Central memory CD8-positive, alpha-beta T cell (primary cell): ENCODE data around the gene EIF3I.

ENCODE experiments used
- ATAC-seq: fragments of 150-1000 bp; cut with Tn5 transposase; replicated peaks from 2 replicates; pipeline ENCODE4 v1.10.0; 2022; ENCODE audit warnings: mild to moderate bottlenecking, moderate FRiP score, moderate number of reproducible peaks; ENCODE audit not compliant: poor library complexity, severe bottlenecking; ENCODE audit errors: extremely low read depth
- DNase-seq, 2 donors: peaks; one replicate each; pipeline ENCODE4 v3.0.0; 2021; ENCODE audit warnings: low spot score in 2 of 2
- H3K27ac Mint-ChIP-seq: one replicate; pipeline ENCODE4 v1.8.0; 2022; ENCODE audit warnings: low read depth, mild to moderate bottlenecking, moderate library complexity, mixed read lengths
- H3K27me3 Mint-ChIP-seq: one replicate; pipeline ENCODE4 v1.8.0; 2022; ENCODE audit warnings: mixed read lengths
- H3K36me3 Mint-ChIP-seq: one replicate; pipeline ENCODE4 v1.8.0; 2022; ENCODE audit warnings: mild to moderate bottlenecking, moderate library complexity, mixed read lengths; ENCODE audit not compliant: insufficient read depth
- H3K4me1 Mint-ChIP-seq: one replicate; pipeline ENCODE4 v1.8.0; 2022; ENCODE audit warnings: mixed read lengths
- H3K4me3 Mint-ChIP-seq: one replicate; pipeline ENCODE4 v1.8.0; 2022; ENCODE audit warnings: mild to moderate bottlenecking, moderate library complexity, mixed read lengths
- H3K9me3 Mint-ChIP-seq: one replicate; pipeline ENCODE4 v1.8.0; 2022; ENCODE audit warnings: mixed read lengths

EIF3I gene

GRCh38 chr1:32221581-32221979 is 627 bp upstream of the EIF3I start:
- ATAC-seq (no peak), DNase-seq (no peak)
- Mint-ChIP-seq H3K4me3 (peak overlapping the region; percentile 88), H3K27ac (peak overlapping the region; percentile 95), H3K9me3 (no peaks in the 10 kb centered on the region), H3K4me1 (peaks cover 24% of the 10 kb centered on the region), H3K27me3 (no peaks in the 10 kb centered on the region), H3K36me3 (peaks cover 35% of the 10 kb centered on the region)

- no peak for ATAC-seq
- no peak for DNase-seq
- Mint-ChIP-seq H3K36me3 (peaks cover 49% of the 10 kb centered on the region), H3K27me3 (no peaks in the 10 kb centered on the region), H3K4me3 (peak overlapping the region; percentile 49), H3K9me3 (no peaks in the 10 kb centered on the region), H3K27ac (no peak overlapping the region), H3K4me1 (peaks cover 30% of the 10 kb centered on the region)
Measured at GRCh38 chr1:32223683-32224082, 1.5 kb downstream of the EIF3I start.

- Mint-ChIP-seq H3K27ac (no peak overlapping the region), H3K4me3 (peak overlapping the region; percentile 49), H3K4me1 (peaks cover 30% of the 10 kb centered on the region), H3K9me3 (no peaks in the 10 kb centered on the region), H3K36me3 (peaks cover 53% of the 10 kb centered on the region), H3K27me3 (no peaks in the 10 kb centered on the region)
- ATAC-seq (no peak), DNase-seq (no peak)
Measured at GRCh38 chr1:32224285-32224684, 2.1 kb downstream of the EIF3I start.

- Mint-ChIP-seq H3K27ac (no peak overlapping the region), H3K9me3 (no peaks in the 10 kb centered on the region), H3K4me1 (peaks cover 13% of the 10 kb centered on the region), H3K36me3 (peaks cover 58% of the 10 kb centered on the region), H3K4me3 (no peak overlapping the region), H3K27me3 (no peaks in the 10 kb centered on the region)
- no peak for DNase-seq
- no peak for ATAC-seq
Measured at GRCh38 chr1:32228771-32229170, 6.6 kb downstream of the EIF3I start.

GRCh38 chr1:32231843-32232432 is 9.7 kb downstream of the EIF3I start:
- no peak overlapping the region for H3K4me3 Mint-ChIP-seq
- no peak for DNase-seq
- H3K27ac Mint-ChIP-seq, result no peak overlapping the region
- peaks cover 38% of the 10 kb centered on the region for H3K36me3 Mint-ChIP-seq
- no peak for ATAC-seq
- no peaks in the 10 kb centered on the region for H3K27me3 Mint-ChIP-seq
- no peaks in the 10 kb centered on the region for H3K9me3 Mint-ChIP-seq
- H3K4me1 Mint-ChIP-seq, result peaks cover 6% of the 10 kb centered on the region

- Mint-ChIP-seq H3K9me3 (no peaks in the 10 kb centered on the region), H3K36me3 (peaks cover 31% of the 10 kb centered on the region)
Measured at GRCh38 chr1:32232558-32233304, 10.5 kb downstream of the EIF3I start.

GRCh38 chr1:32234792-32235191 is 12.6 kb downstream of the EIF3I start:
- Mint-ChIP-seq H3K27ac (no peak overlapping the region), H3K4me3 (no peak overlapping the region), H3K9me3 (no peaks in the 10 kb centered on the region), H3K4me1 (no peaks in the 10 kb centered on the region), H3K36me3 (peaks cover 12% of the 10 kb centered on the region), H3K27me3 (no peaks in the 10 kb centered on the region)
- DNase-seq (no peak), ATAC-seq (no peak)

More at GRCh38 chr1:32232558-32233304, 10.5 kb downstream of the EIF3I start:
- Mint-ChIP-seq H3K4me3 (no peak overlapping the region), H3K4me1 (peaks cover 2% of the 10 kb centered on the region), H3K27me3 (no peaks in the 10 kb centered on the region), H3K27ac (no peak overlapping the region)
- no peak for ATAC-seq
- DNase-seq, result no peak

- DNase-seq (no peak), ATAC-seq (no peak)
- H3K4me1 Mint-ChIP-seq, result peaks cover 8% of the 10 kb centered on the region
- H3K27ac Mint-ChIP-seq, result peak overlapping the region; percentile 30
- no peaks in the 10 kb centered on the region for H3K27me3 Mint-ChIP-seq
- no peaks in the 10 kb centered on the region for H3K9me3 Mint-ChIP-seq
- peak overlapping the region; percentile 85 for H3K4me3 Mint-ChIP-seq
- peaks cover 7% of the 10 kb centered on the region for H3K36me3 Mint-ChIP-seq
Measured at GRCh38 chr1:32239337-32239736, 17.1 kb downstream of the EIF3I start.

- H3K4me1 Mint-ChIP-seq, result peaks cover 8% of the 10 kb centered on the region
- H3K36me3 Mint-ChIP-seq, result peaks cover 5% of the 10 kb centered on the region
- H3K27ac Mint-ChIP-seq, result no peak overlapping the region
- DNase-seq (no peak), ATAC-seq (no peak)
- no peaks in the 10 kb centered on the region for H3K27me3 Mint-ChIP-seq
- H3K9me3 Mint-ChIP-seq, result no peaks in the 10 kb centered on the region
- H3K4me3 Mint-ChIP-seq, result peak overlapping the region; percentile 85
Measured at GRCh38 chr1:32239790-32240139, 17.6 kb downstream of the EIF3I start.

GRCh38 chr1:32240140-32240951 is 18.1 kb downstream of the EIF3I start:
- no peaks in the 10 kb centered on the region for H3K9me3 Mint-ChIP-seq
- peaks cover 5% of the 10 kb centered on the region for H3K36me3 Mint-ChIP-seq
- no peak overlapping the region for H3K27ac Mint-ChIP-seq
- peaks cover 8% of the 10 kb centered on the region for H3K4me1 Mint-ChIP-seq
- no peaks in the 10 kb centered on the region for H3K27me3 Mint-ChIP-seq
- DNase-seq, result peak in 1 of 2 donors; percentile 29
- peak; percentile 75 for ATAC-seq
- peak overlapping the region; percentile 85 for H3K4me3 Mint-ChIP-seq

- H3K9me3 Mint-ChIP-seq, result no peaks in the 10 kb centered on the region
- no peak for DNase-seq
- H3K4me1 Mint-ChIP-seq, result peaks cover 8% of the 10 kb centered on the region
Measured at GRCh38 chr1:32241001-32241763, 19.0 kb downstream of the EIF3I start.

GRCh38 chr1:32242341-32242851 is 20.2 kb downstream of the EIF3I start:
- Mint-ChIP-seq H3K9me3 (no peaks in the 10 kb centered on the region), H3K36me3 (peaks cover 5% of the 10 kb centered on the region), H3K4me3 (no peak overlapping the region), H3K4me1 (peaks cover 8% of the 10 kb centered on the region), H3K27ac (no peak overlapping the region), H3K27me3 (no peaks in the 10 kb centered on the region)
- DNase-seq, result no peak
- no peak for ATAC-seq

More at GRCh38 chr1:32241001-32241763, 19.0 kb downstream of the EIF3I start:
- Mint-ChIP-seq H3K27me3 (no peaks in the 10 kb centered on the region), H3K4me3 (peak overlapping the region; percentile 85), H3K36me3 (peaks cover 5% of the 10 kb centered on the region), H3K27ac (peak overlapping the region; percentile 62)
- ATAC-seq, result peak; percentile 74
